SK-N-SH (cell line): ENCODE results near the gene BLOC1S1. TPM values are rescaled to one million over a fixed set of nuclear protein-coding genes. Genes with fewer than 3 reads are reported as not detected.

ENCODE experiments used
- CTCF ChIA-PET: fragments of 300-600, 350-600 bp; formaldehyde crosslinking; extraction: SDS; loops from one replicate; lab custom pipeline; 2021; lab: Yijun Ruan, JAX
- POLR2A ChIA-PET: fragments of 350-600 bp; sonication (Branson Sonifier 250); formaldehyde crosslinking; extraction: SDS; loops from one replicate; lab custom pipeline; 2020; ENCODE audit warnings: antibody characterized with exemption, inconsistent platforms; lab: Yijun Ruan, JAX
- DNase-seq: peaks from one replicate; pipeline ENCODE4 v3.0.0; 2012
- H2AFZ ChIP-seq: fragments of 200-600 bp; sonication (generic); 2 replicates; pipeline ENCODE4 v1.8.1; 2016; ENCODE audit warnings: antibody characterized with exemption, mild to moderate bottlenecking, low read depth
- H3F3A ChIP-seq: fragments of 200-600 bp; sonication (generic); replicated peaks from 2 replicates; pipeline ENCODE3; 2016; ENCODE audit warnings: antibody characterized with exemption, mild to moderate bottlenecking; ENCODE audit not compliant: insufficient read depth
- H3K27ac ChIP-seq, 2 experiments: fragments of 200-500 bp in 1 of 2; fragments of 200-600 bp in 1 of 2; sonication (Bioruptor generic) in 1 of 2; sonication (generic), shearing (Covaris generic) in 1 of 2; 2 replicates each; pipeline versions ENCODE4 v1.5.1 to v1.6.1; 2014 to 2016; ENCODE audit warnings: low read depth in 2 of 2, inconsistent platforms in 1 of 2, low read length in 1 of 2, mild to moderate bottlenecking in 1 of 2, mixed read lengths in 1 of 2
- H3K27me3 ChIP-seq: fragments of 200-600 bp; sonication (generic), shearing (Covaris generic); 2 replicates; pipeline ENCODE4 v1.6.1; 2016; ENCODE audit warnings: mixed run types; ENCODE audit not compliant: insufficient read depth
- H3K36me3 ChIP-seq, 2 experiments: fragments of 200-500 bp in 1 of 2; fragments of 200-600 bp in 1 of 2; sonication (Bioruptor generic) in 1 of 2; sonication (generic) in 1 of 2; replicated peaks in 1 of 2; 2 replicates each; pipeline versions ENCODE3 to v1.5.1; 2014 to 2016; ENCODE audit warnings: low read length in 1 of 2, mild to moderate bottlenecking in 1 of 2; ENCODE audit not compliant: insufficient read depth in 2 of 2, control insufficient read depth in 1 of 2
- H3K4me1 ChIP-seq, 2 experiments: fragments of 200-500 bp in 1 of 2; fragments of 200-600 bp in 1 of 2; sonication (Bioruptor generic) in 1 of 2; sonication (generic), shearing (Covaris generic) in 1 of 2; 2 replicates each; pipeline versions ENCODE4 v1.5.1 to v1.6.1; 2014 to 2016; ENCODE audit warnings: low read depth in 1 of 2, low read length in 1 of 2, mixed run types in 1 of 2; ENCODE audit not compliant: insufficient read depth in 2 of 2, control insufficient read depth in 1 of 2
- H3K4me2 ChIP-seq: fragments of 200-600 bp; sonication (generic), shearing (Covaris generic); 2 replicates; pipeline ENCODE4 v1.6.1; 2017; ENCODE audit warnings: mixed run types
- H3K4me3 ChIP-seq, 2 experiments: fragments of 200-500 bp in 1 of 2; fragments of 200-600 bp in 1 of 2; sonication (Bioruptor generic) in 1 of 2; sonication (generic), shearing (Covaris generic) in 1 of 2; 2 replicates each; pipeline versions ENCODE4 v1.5.1 to v1.8.1; 2014 to 2016; ENCODE audit warnings: low read depth in 2 of 2, inconsistent platforms in 1 of 2, low read length in 1 of 2, mild to moderate bottlenecking in 1 of 2, mixed read lengths in 1 of 2, moderate library complexity in 1 of 2
- H3K79me2 ChIP-seq: fragments of 200-600 bp; sonication (generic); 2 replicates; pipeline ENCODE4 v1.8.1; 2017; ENCODE audit warnings: mild to moderate bottlenecking; ENCODE audit not compliant: insufficient read depth
- H3K9ac ChIP-seq: fragments of 200-600 bp; sonication (generic); 2 replicates; pipeline ENCODE4 v1.6.1; 2017; ENCODE audit warnings: mixed run types
- H3K9me2 ChIP-seq: fragments of 200-600 bp; sonication (generic); 2 replicates; pipeline ENCODE4 v1.6.1; 2017; ENCODE audit warnings: mixed run types
- H3K9me3 ChIP-seq: fragments of 200-600 bp; sonication (generic); 2 replicates; pipeline ENCODE4 v1.6.1; 2017; ENCODE audit warnings: mixed run types, mild to moderate bottlenecking, moderate library complexity
- H4K20me1 ChIP-seq: fragments of 200-600 bp; sonication (generic); 2 replicates; pipeline ENCODE4 v1.6.1; 2017; ENCODE audit warnings: mild to moderate bottlenecking, mixed run types; ENCODE audit not compliant: insufficient read depth
- CHD2 ChIP-seq: fragments of 150-350 bp; IDR thresholded peaks from 2 replicates; pipeline ENCODE4 v1.6.1; 2018; ENCODE audit warnings: low read length; ENCODE audit not compliant: partially characterized antibody
- ELF1 ChIP-seq: IDR thresholded peaks from 2 replicates; pipeline ENCODE4 v1.4.0; 2012
- EP300 ChIP-seq, 2 experiments: IDR thresholded peaks; 2 replicates each; pipeline versions ENCODE4 v1.4.0 to v1.6.1; 2012; ENCODE audit warnings: borderline replicate concordance in 1 of 2, low read depth in 1 of 2, low read length in 1 of 2
- FOSL2 ChIP-seq: IDR thresholded peaks from 2 replicates; pipeline ENCODE4 v1.4.0; 2012; ENCODE audit warnings: low read depth, mild to moderate bottlenecking, moderate library complexity, borderline replicate concordance
- GABPA ChIP-seq: IDR thresholded peaks from 2 replicates; pipeline ENCODE4 v1.4.0; 2012; ENCODE audit warnings: low read depth, mild to moderate bottlenecking
- GATA2 ChIP-seq: sonication (generic); formaldehyde crosslinking; IDR thresholded peaks from 2 replicates; pipeline ENCODE4 v1.5.0; 2020; ENCODE audit warnings: mild to moderate bottlenecking, missing genetic modification reagents
- JUND ChIP-seq: IDR thresholded peaks from 2 replicates; pipeline ENCODE4 v1.4.0; 2012
- NRF1 ChIP-seq: IDR thresholded peaks from 2 replicates; pipeline ENCODE4 v1.6.1; 2012; ENCODE audit warnings: low read depth, mild to moderate bottlenecking, low read length
- RAD21 ChIP-seq: IDR thresholded peaks from 2 replicates; pipeline ENCODE4 v1.6.1; 2012; ENCODE audit warnings: mild to moderate bottlenecking, low read length
- RFX5 ChIP-seq: IDR thresholded peaks from 2 replicates; pipeline ENCODE4 v1.6.1; 2012; ENCODE audit warnings: mild to moderate bottlenecking, improper control_type of control experiment, low read length
- SIN3A ChIP-seq: IDR thresholded peaks from 2 replicates; pipeline ENCODE4 v1.6.1; 2012; ENCODE audit warnings: low read depth, mild to moderate bottlenecking, low read length, moderate library complexity, borderline replicate concordance
- SMC3 ChIP-seq: IDR thresholded peaks from 2 replicates; pipeline ENCODE4 v1.6.1; 2012; ENCODE audit warnings: low read depth, low read length, improper control_type of control experiment
- TAF1 ChIP-seq: IDR thresholded peaks from 2 replicates; pipeline ENCODE4 v1.6.1; 2012; ENCODE audit warnings: low read depth, mild to moderate bottlenecking, low read length, moderate library complexity, borderline replicate concordance
- TCF12 ChIP-seq: IDR thresholded peaks from 2 replicates; pipeline ENCODE4 v1.4.0; 2012
- TEAD4 ChIP-seq: IDR thresholded peaks from 2 replicates; pipeline ENCODE4 v1.4.0; 2012; ENCODE audit warnings: mild to moderate bottlenecking, borderline replicate concordance; ENCODE audit not compliant: insufficient read depth
- YY1 ChIP-seq: IDR thresholded peaks from 2 replicates; pipeline ENCODE4 v1.4.0; 2012; ENCODE audit warnings: low read depth, mild to moderate bottlenecking
- WGBS: methylation state at CpG from one replicate; pipeline ENCODE4 v1.1.6; 2017; ENCODE audit warnings: low lambda C conversion rate; 5-methylcytosine and 5-hydroxymethylcytosine counted together
- polyA plus RNA-seq, 3 experiments: library from polyadenylated mRNA; depleted of rRNA; stranded (reverse); fragments of >200 nt; gene quantifications; 2 replicates each; pipeline ENCODE4 v1.2.3, GENCODE V29; 2012
- TF ChIP-seq, protein P1 (sequence below): fragments of 150-350 bp; IDR thresholded peaks from 2 replicates; pipeline ENCODE4 v1.6.1; 2016; ENCODE audit warnings: mild to moderate bottlenecking, low read depth, low read length

The BLOC1S1 gene
- polyA plus RNA-seq, 1 of the 3 experiments (the other 2 are of a cell fraction): 331 TPM

- no peak for TF ChIP-seq TAF1
- peak in 1 of 2 experiments; percentile 43; a peak in 1 of 4 replicates for TF ChIP-seq EP300 (IDR thresholded peaks at IDR 0.05; ENCODE audit: borderline replicate concordance in 1 of 2, low read depth in 1 of 2, low read length in 1 of 2)
These were observed 11.9 kb downstream of the BLOC1S1 start (continued) for GRCh38 chr12:55727643-55728185.

DNA sequence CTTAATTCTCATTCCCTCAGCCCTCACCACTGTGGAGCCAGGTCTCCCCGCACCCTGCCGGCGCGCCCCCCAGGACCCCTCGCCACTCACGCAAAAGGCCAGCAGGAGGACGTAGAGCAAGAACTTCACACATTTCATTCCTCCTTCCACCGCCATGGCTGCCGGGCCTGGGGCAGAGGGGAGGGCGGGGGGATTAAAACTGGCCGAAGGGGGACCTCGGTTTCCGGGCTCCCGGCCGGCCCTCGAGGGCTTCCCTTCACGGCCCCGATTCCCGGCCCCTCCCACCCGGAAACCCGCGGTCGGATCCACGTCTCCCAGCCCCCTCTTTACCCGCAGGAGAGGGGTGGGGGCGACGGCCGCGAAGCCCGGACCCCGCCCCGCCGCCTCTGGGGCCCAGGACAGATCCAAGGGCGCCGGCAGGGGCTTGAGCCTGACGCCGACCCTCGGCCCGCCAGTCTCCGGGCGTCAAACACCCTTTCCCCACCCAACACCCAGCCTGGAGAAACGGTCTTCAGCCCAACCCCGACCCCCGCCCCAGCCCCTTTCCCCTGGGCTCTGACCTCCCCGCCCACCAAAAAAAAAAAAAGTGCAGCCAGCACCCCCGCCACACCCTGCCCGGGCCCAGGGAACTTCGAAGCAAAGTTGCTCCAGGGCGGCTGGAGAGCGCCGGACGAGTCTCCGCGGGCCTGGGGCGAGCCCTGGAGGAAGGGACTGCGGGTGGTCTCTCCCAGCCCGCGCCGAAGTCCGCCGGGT lies 12.5 kb downstream of the BLOC1S1 start:
- H3K4me1 ChIP-seq: peaks cover 0 to 26% of the 10 kb centered on the region in 2 experiments; a peak in 1 of 4 replicates
- H3K36me3 ChIP-seq: peaks cover 31 to 34% of the 10 kb centered on the region in 2 experiments
- peaks cover 45% of the 10 kb centered on the region for H4K20me1 ChIP-seq
- H3K9me2 ChIP-seq: no peaks in the 10 kb centered on the region
- peaks cover 47% of the 10 kb centered on the region for H3K79me2 ChIP-seq
- H3F3A ChIP-seq: peaks cover 35% of the 10 kb centered on the region
- peak overlapping the region; percentile 74 to 97 for H3K4me3 ChIP-seq
- peak; percentile 82 for DNase-seq
- H2AFZ ChIP-seq: no peak overlapping the region
- peak overlapping the region; percentile 83 for H3K9ac ChIP-seq
- POLR2A ChIA-PET: interaction anchor here (0.6 to 2.5 kb wide), 9 partner anchors 9 to 119 kb away, joined by 3 to 14 read pairs (median 5); partner anchors contain the start of genes BLOC1S1, ORMDL2 and SARNP
- CTCF ChIA-PET: interaction anchor here (1.0 to 4.6 kb wide), 6 partner anchors 9 to 71 kb away, joined by 3 to 47 read pairs (median 5); partner anchors contain the start of gene RDH5
- H3K9me3 ChIP-seq: no peaks in the 10 kb centered on the region
- TF ChIP-seq EP300 (IDR thresholded peaks at IDR 0.05; ENCODE audit: borderline replicate concordance in 1 of 2, low read depth in 1 of 2, low read length in 1 of 2) (peak in 1 of 2 experiments; percentile 18; a peak in 1 of 4 replicates), GABPA (0 out of 2 replicates have a peak, but pooled peaks have one; percentile 19), SIN3A (peak; percentile 84; the same call in 1 of the 2 replicates), YY1 (peak; percentile 55; the same call in 1 of the 2 replicates), RFX5 (no peak), ELF1 (peak; percentile 62), SMC3 (no peak), TAF1 (peak; percentile 42; the same call in 1 of the 2 replicates), JUND (no peak)
- TF ChIP-seq, all 33 proteins: peak for 6
- H3K4me2 ChIP-seq: peak overlapping the region; percentile 97
- no peaks in the 10 kb centered on the region for H3K27me3 ChIP-seq
- H3K27ac ChIP-seq: peak overlapping the region; percentile 97 to 100
- under 1% methylated on average over 25 of the region's 61 CpGs for WGBS

DNA sequence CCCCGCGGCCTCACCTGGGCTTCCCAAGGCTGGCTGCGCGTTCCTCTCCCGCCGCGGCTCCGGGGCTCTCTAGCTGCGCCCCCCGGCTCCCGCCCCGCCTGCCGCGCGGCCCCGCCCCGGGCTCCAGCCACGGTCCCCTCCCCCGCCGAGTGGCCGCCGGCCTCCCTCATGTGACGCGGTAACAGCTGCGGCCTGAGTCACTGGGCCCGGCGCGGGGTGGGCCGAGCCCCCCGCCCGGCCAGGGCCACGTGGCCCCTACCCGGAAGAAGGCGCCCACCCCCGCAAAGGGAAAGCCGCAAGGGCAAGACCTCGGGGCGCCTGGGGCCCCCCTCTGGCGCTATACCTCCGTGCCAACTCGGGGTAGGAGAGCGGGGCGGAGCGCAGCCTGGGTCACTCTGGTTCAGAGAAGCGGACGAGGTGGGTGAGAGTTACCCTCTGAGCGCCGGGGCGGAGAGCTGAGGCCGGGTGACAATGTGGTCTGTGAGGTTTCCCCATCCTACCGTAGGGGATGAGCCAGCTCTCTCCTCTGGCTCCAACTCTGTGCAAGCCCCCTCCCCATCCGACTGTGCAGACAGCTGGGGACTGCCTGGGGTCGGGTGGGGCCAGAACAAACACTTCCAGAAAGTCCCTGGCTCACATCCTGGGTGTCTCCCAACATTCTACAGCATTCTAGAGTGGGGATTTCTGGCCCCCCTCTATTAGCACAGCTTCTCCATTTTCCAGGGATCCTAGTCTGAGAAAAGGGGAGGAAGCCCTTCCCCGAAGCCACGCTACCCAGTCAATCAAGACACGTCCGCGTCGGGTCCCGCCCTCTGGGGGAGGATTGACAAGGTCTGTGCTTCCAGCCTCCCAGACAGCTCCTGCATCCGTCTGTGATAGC lies 13.3 kb downstream of the BLOC1S1 start, which contains the start of gene CD63:
TSS of gene CD63 (minus strand) at position 71 of the 880 bp plus-strand sequence. CDS start 668 bp downstream, outside the sequence.
- H3K27ac ChIP-seq: peak within 1 kb of the TSS; percentile 97 to 100
- H3K9me3 ChIP-seq: no peaks in the 10 kb centered on the region
- WGBS: 1% methylated on average over 10 of the region's 61 CpGs
- peak within 1 kb of the TSS; percentile 74 to 97 for H3K4me3 ChIP-seq
- H3K9me2 ChIP-seq: no peaks in the 10 kb centered on the region
- peak within 1 kb of the TSS; percentile 97 for H3K4me2 ChIP-seq
- peaks cover 31% of the 10 kb centered on the region for H3F3A ChIP-seq
- DNase-seq: peak; percentile 93
- H4K20me1 ChIP-seq: peaks cover 39% of the 10 kb centered on the region
- H3K4me1 ChIP-seq: peaks cover 0 to 26% of the 10 kb centered on the region in 2 experiments; a peak in 1 of 4 replicates
- CTCF ChIA-PET: interaction anchor here (0.8 to 4.6 kb wide), 12 partner anchors 9 to 460 kb away, joined by 3 to 47 read pairs (median 4); partner anchors contain the start of genes RDH5 and SMARCC2
- peak within 1 kb of the TSS; percentile 84 for H2AFZ ChIP-seq
- H3K79me2 ChIP-seq: peaks cover 47% of the 10 kb centered on the region
- POLR2A ChIA-PET: interaction anchor here (0.6 to 2.5 kb wide), 18 partner anchors 8 to 388 kb away, joined by 3 to 14 read pairs (median 4); partner anchors contain the start of genes BLOC1S1, DNAJC14, ORMDL2 and PA2G4
- no peaks in the 10 kb centered on the region for H3K27me3 ChIP-seq
- H3K36me3 ChIP-seq: peaks cover 24 to 30% of the 10 kb centered on the region in 2 experiments
- peak within 1 kb of the TSS; percentile 83 for H3K9ac ChIP-seq
- TF ChIP-seq TAF1 (peak; percentile 65; the same call in 1 of the 2 replicates), TEAD4 (peak; percentile 37), RAD21 (no peak), NRF1 (no peak), CHD2 (peak; percentile 36), GATA2 (CRISPR knock-in tag) (no peak), FOSL2 (peak; percentile 74; the same call in 1 of the 2 replicates), TCF12 (peak; percentile 63)
- TF ChIP-seq, protein P1, sequence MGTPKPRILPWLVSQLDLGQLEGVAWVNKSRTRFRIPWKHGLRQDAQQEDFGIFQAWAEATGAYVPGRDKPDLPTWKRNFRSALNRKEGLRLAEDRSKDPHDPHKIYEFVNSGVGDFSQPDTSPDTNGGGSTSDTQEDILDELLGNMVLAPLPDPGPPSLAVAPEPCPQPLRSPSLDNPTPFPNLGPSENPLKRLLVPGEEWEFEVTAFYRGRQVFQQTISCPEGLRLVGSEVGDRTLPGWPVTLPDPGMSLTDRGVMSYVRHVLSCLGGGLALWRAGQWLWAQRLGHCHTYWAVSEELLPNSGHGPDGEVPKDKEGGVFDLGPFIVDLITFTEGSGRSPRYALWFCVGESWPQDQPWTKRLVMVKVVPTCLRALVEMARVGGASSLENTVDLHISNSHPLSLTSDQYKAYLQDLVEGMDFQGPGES: no peak
